Prostate gland (tissue), 2 donors: ENCODE results near the gene NRXN2. TPM values are rescaled to one million over a fixed set of nuclear protein-coding genes. Genes with fewer than 3 reads are reported as not detected.
A peak's percentile ranks its signal among the peaks of the same experiment; 100 is the strongest.

ENCODE experiments used
- DNase-seq: peaks from one replicate; pipeline ENCODE4 v3.0.0-alpha.2; 2019; ENCODE audit warnings: low spot score
- H3K27ac ChIP-seq, 2 donors: fragments of 200-600 bp; sonication (generic); 2 replicates each; pipeline ENCODE4 v1.5.1; 2017 to 2019
- H3K27me3 ChIP-seq: fragments of 200-600 bp; sonication (generic); replicated peaks from 2 replicates; pipeline ENCODE4 v1.5.1; 2019; ENCODE audit not compliant: insufficient read depth
- H3K36me3 ChIP-seq, 2 donors: fragments of 200-600 bp; sonication (generic); 1 replicate in 1 of 2; 2 replicates in 1 of 2; pipeline versions ENCODE4 v1.5.1 to v1.8.1; 2017 to 2019
- H3K4me1 ChIP-seq: fragments of 200-600 bp; sonication (generic); replicated peaks from 2 replicates; pipeline ENCODE4 v1.5.1; 2019
- H3K4me3 ChIP-seq, 2 donors: fragments of 200-600 bp; sonication (generic); 2 replicates each; pipeline ENCODE4 v1.5.1; 2017 to 2019
- H3K9me3 ChIP-seq: fragments of 200-600 bp; sonication (generic); 2 replicates; pipeline ENCODE4 v1.5.1; 2017
- POLR2A ChIP-seq: fragments of 450-650 bp; IDR thresholded peaks from one replicate; pipeline ENCODE4 v1.6.1; 2016; ENCODE audit warnings: antibody characterized with exemption, mild to moderate bottlenecking
- POLR2AphosphoS5 ChIP-seq: sonication (generic); formaldehyde crosslinking; IDR thresholded peaks from one replicate; pipeline ENCODE4 v1.6.1; 2017; ENCODE audit warnings: antibody characterized with exemption
- WGBS: methylation state at CpG from one replicate; pipeline ENCODE4 v1.1.5; 2018; 5-methylcytosine and 5-hydroxymethylcytosine counted together
- intact Hi-C: fragments of 100-400 bp; cut with DNase I; formaldehyde crosslinking; loops from one replicate; pipeline ENCODE4 v1.14.2; 2022
- total RNA-seq, 2 donors: library from RNA; depleted of rRNA; stranded (reverse); fragments of >200 nt; gene quantifications; one replicate each; pipeline ENCODE4 v1.1.0, GENCODE V29; 2016
- TF ChIP-seq, protein P1 (sequence below), 4 experiments: fragments of 200-600 bp in 2 of 4; fragments of 450-650 bp in 2 of 4; sonication (generic) in 2 of 4; IDR thresholded peaks; 1 replicate in 3 of 4; 2 replicates in 1 of 4; pipeline ENCODE4 v1.5.1; 2016 to 2019; ENCODE audit warnings: antibody characterized with exemption in 4 of 4, mild to moderate bottlenecking in 2 of 4, moderate library complexity in 2 of 4

The NRXN2 gene
- total RNA-seq, 2 donors from 2014 or later = 0.46 to 26.8 TPM

GRCh38 chr11:64759722-64760719 is 37.0 kb upstream of the NRXN2 start, which contains the start of gene PYGM:
PYGM (minus strand) TSS chr11:64759974; CDS start chr11:64759898, 76 bp downstream.
- Histone ChIP-seq H3K27me3 (no peaks in the 10 kb centered on the region), H3K4me3 (peak within 1 kb of the TSS in 1 of 2 donors; percentile 3), H3K36me3 (no peaks in the 10 kb centered on the region), H3K4me1 (peaks cover 6% of the 10 kb centered on the region), H3K9me3 (no peaks in the 10 kb centered on the region), H3K27ac (peak within 1 kb of the TSS; percentile 48 to 62)
- WGBS = 41% methylated on average over 24 of the region's 24 CpGs
- TF ChIP-seq, protein P1, sequence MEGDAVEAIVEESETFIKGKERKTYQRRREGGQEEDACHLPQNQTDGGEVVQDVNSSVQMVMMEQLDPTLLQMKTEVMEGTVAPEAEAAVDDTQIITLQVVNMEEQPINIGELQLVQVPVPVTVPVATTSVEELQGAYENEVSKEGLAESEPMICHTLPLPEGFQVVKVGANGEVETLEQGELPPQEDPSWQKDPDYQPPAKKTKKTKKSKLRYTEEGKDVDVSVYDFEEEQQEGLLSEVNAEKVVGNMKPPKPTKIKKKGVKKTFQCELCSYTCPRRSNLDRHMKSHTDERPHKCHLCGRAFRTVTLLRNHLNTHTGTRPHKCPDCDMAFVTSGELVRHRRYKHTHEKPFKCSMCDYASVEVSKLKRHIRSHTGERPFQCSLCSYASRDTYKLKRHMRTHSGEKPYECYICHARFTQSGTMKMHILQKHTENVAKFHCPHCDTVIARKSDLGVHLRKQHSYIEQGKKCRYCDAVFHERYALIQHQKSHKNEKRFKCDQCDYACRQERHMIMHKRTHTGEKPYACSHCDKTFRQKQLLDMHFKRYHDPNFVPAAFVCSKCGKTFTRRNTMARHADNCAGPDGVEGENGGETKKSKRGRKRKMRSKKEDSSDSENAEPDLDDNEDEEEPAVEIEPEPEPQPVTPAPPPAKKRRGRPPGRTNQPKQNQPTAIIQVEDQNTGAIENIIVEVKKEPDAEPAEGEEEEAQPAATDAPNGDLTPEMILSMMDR (IDR thresholded peaks at IDR 0.05) = no peak
- TF ChIP-seq POLR2AphosphoS5 = peak; percentile 31
- DNase-seq = no peak
- intact Hi-C loops = no loop called here

GRCh38 chr11:64759131-64759721 is 36.2 kb upstream of the NRXN2 start:
- Histone ChIP-seq H3K4me3 (peak overlapping the region in 1 of 2 donors; percentile 3), H3K4me1 (peaks cover 6% of the 10 kb centered on the region), H3K27me3 (no peaks in the 10 kb centered on the region), H3K36me3 (no peaks in the 10 kb centered on the region), H3K9me3 (no peaks in the 10 kb centered on the region), H3K27ac (peak overlapping the region; percentile 48 to 62)
- TF ChIP-seq, protein P1 (IDR thresholded peaks at IDR 0.05) = no peak
- TF ChIP-seq POLR2AphosphoS5 = no peak
- no peak for TF ChIP-seq POLR2A
- 54% methylated on average over 21 of the region's 21 CpGs for WGBS
- intact Hi-C loops = no loop called here
- DNase-seq = no peak

DNA sequence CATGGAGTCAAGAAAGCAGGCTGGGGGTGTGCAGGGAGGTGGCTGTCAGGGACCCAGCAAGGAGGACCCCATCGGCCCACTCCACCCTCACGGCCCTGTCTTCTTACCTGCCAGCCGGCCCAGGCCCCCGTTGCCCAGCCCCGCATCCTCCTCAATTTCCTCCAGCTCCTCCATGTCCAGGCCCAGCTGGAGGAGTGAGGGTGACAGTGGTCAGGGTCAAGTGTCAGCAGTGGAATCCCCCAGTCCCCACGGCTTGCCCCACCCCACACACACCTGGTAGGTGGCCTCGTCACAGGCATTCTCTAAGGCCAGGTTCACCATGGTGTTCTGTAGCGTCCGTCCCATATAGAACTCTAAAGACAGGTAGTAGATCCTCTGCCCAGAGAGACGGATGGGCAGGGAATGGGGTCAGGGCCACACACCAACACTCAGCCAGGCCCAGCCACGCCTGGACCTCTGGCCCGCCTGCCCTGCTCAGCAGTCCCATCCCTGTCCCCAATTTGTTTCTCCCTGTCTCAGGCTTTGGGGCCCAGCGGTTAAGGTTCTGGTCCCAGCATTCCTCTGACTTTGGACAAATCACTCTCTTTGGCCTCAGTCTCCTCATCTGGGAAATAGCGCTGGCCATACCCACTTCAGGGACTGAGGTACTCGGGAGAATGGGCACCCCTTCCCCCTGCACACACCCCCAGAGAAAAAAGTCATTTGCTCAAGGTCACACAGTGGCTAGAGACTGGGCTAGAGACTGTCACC is 35.5 kb upstream of the NRXN2 start:
- Histone ChIP-seq H3K27me3 (no peaks in the 10 kb centered on the region), H3K4me3 (no peak overlapping the region), H3K36me3 (no peaks in the 10 kb centered on the region), H3K27ac (peak overlapping the region in 1 of 2 donors; percentile 48), H3K4me1 (peaks cover 1% of the 10 kb centered on the region), H3K9me3 (no peaks in the 10 kb centered on the region)
- WGBS = 89% methylated on average over 15 of the region's 15 CpGs
- no peak for DNase-seq
- intact Hi-C loops = no loop called here
- TF ChIP-seq POLR2AphosphoS5 = no peak
- TF ChIP-seq, protein P1 (IDR thresholded peaks at IDR 0.05) = no peak

DNA sequence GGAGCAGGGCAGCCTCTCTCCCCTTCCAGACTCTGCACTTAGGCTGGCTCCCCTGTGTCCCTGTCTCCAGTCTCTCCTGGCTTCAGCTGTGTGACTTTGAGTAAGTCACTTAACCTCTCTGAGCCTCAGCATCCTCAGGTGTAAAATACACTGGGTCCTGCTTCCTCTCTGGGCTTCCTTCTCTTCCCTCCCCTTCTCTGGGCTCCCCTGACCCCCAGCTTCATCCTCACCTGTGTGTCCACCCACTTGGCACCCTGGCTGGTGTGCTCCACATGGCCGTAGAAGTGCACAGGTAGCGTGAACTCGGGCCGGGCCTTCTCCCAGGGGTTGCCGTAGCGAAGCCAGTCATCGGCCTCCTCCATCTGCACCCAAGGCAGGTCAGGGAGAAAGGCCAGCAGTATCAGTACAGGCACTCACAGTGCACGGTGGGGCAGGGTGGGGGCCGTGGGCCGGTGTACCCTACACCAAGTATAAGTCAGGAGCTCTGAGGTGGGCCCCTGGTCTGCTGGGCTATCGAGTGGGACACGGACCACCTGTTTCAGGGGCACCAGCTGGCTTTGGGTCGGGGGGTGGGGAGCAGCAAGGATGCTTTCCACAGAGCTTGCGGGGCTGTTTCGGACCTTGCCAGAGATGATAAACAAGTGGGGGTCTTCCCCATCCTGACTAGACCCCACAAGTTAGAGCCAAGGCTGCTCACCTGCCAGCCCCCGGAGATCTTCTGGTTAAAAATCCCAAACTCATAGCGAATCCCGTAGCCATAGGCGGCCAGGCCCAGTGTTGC is 34.7 kb upstream of the NRXN2 start:
- intact Hi-C loops = no loop called here
- TF ChIP-seq POLR2A (no peak), POLR2AphosphoS5 (no peak)
- TF ChIP-seq, protein P1 (IDR thresholded peaks at IDR 0.05) = no peak
- H3K4me1 ChIP-seq = no peaks in the 10 kb centered on the region
- no peak overlapping the region for H3K27ac ChIP-seq
- DNase-seq = no peak
- no peaks in the 10 kb centered on the region for H3K9me3 ChIP-seq
- H3K36me3 ChIP-seq = no peaks in the 10 kb centered on the region
- H3K4me3 ChIP-seq = no peak overlapping the region
- 80% methylated on average over 14 of the region's 19 CpGs for WGBS
- no peaks in the 10 kb centered on the region for H3K27me3 ChIP-seq
